Activated CD8-positive, alpha-beta T cell treated with anti-CD3 and anti-CD28 coated beads for 36 hours (primary cell): ENCODE data around the gene RXRB. TPM values are rescaled to one million over a fixed set of nuclear protein-coding genes. Genes with fewer than 3 reads are reported as not detected.
"Not testable (repeated sequence)": the region's sequence is repeated elsewhere in the genome, so short reads cannot be mapped to it uniquely, and the experiment has no call there.

Experiments
- ATAC-seq: fragments of 200-7000 bp; cut with Tn5 transposase; one replicate; pipeline ENCODE4 v1.10.0; 2021; ENCODE audit warnings: mild to moderate bottlenecking, moderate library complexity
- CTCF ChIA-PET: fragments of 350-600 bp; sonication (Branson Sonifier 250); formaldehyde crosslinking; loops from one replicate; lab custom pipeline; 2021; ENCODE audit warnings: antibody characterized with exemption; lab: Charles Lee
- POLR2A ChIA-PET: fragments of 350-600 bp; sonication (Branson Sonifier 250); formaldehyde crosslinking; loops from one replicate; lab custom pipeline; 2021; ENCODE audit warnings: antibody characterized with exemption; lab: Charles Lee
- DNase-seq: peaks from one replicate; pipeline ENCODE4 v3.0.0-alpha.2; 2020
- H3K27ac Mint-ChIP-seq: one replicate; pipeline ENCODE4 v1.8.0; 2021; ENCODE audit warnings: mild to moderate bottlenecking, mixed read lengths
- H3K27me3 Mint-ChIP-seq: one replicate; pipeline ENCODE4 v1.8.0; 2021; ENCODE audit warnings: mixed read lengths
- H3K36me3 Mint-ChIP-seq: one replicate; pipeline ENCODE4 v1.8.0; 2021; ENCODE audit warnings: low read depth, mixed read lengths
- H3K4me1 Mint-ChIP-seq: one replicate; pipeline ENCODE4 v1.8.0; 2021; ENCODE audit warnings: low read depth, mixed read lengths
- H3K4me3 Mint-ChIP-seq: one replicate; pipeline ENCODE4 v1.8.0; 2021; ENCODE audit warnings: mild to moderate bottlenecking, moderate library complexity, mixed read lengths
- H3K9me3 Mint-ChIP-seq: one replicate; pipeline ENCODE4 v1.8.0; 2021; ENCODE audit warnings: mixed read lengths
- intact Hi-C: fragments of 100-400 bp; cut with micrococcal nuclease; formaldehyde crosslinking; loops from one replicate; pipeline ENCODE4 v1.10.0; 2022
- total RNA-seq, 2 experiments: library from RNA; stranded (reverse); gene quantifications; one replicate each; pipeline ENCODE4 v1.2.3, GENCODE V29; 2021
- TF ChIP-seq, protein P1 (sequence below): fragments of 200-600 bp; IDR thresholded peaks from one replicate; pipeline ENCODE4 v1.8.0; 2022; ENCODE audit warnings: antibody characterized with exemption, mild to moderate bottlenecking

RXRB gene
- total RNA-seq, 2 experiments from 2014 or later = 41.2 to 41.9 TPM

DNA sequence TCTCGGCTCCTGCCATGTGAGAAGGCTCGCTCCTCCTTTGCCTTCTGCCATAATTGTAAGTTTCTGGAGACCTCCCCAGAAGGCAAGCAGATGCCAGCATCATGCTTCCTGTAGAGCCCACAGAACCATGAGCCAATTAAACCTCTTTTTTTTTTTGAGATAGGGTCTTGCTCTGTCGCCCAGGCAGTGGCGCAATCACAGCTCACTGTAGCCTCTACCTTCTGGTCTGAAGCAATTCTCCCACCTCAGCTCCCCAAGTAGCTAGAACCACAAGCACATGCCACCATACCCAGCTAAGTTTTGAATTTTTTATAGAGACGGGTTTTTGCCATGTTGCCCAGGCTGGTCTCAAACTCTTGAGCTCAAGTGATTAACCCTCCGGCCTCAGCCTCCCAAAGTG, 36.4 kb upstream of the RXRB start:
- intact Hi-C loops = no loop called here
- TF ChIP-seq, protein P1, sequence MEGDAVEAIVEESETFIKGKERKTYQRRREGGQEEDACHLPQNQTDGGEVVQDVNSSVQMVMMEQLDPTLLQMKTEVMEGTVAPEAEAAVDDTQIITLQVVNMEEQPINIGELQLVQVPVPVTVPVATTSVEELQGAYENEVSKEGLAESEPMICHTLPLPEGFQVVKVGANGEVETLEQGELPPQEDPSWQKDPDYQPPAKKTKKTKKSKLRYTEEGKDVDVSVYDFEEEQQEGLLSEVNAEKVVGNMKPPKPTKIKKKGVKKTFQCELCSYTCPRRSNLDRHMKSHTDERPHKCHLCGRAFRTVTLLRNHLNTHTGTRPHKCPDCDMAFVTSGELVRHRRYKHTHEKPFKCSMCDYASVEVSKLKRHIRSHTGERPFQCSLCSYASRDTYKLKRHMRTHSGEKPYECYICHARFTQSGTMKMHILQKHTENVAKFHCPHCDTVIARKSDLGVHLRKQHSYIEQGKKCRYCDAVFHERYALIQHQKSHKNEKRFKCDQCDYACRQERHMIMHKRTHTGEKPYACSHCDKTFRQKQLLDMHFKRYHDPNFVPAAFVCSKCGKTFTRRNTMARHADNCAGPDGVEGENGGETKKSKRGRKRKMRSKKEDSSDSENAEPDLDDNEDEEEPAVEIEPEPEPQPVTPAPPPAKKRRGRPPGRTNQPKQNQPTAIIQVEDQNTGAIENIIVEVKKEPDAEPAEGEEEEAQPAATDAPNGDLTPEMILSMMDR = no peak
- Mint-ChIP-seq H3K4me3 (no peak overlapping the region), H3K9me3 (no peaks in the 10 kb centered on the region), H3K27ac (no peak overlapping the region), H3K4me1 (peaks cover 8% of the 10 kb centered on the region), H3K36me3 (no peaks in the 10 kb centered on the region), H3K27me3 (peaks cover 12% of the 10 kb centered on the region)
- DNase-seq (no peak), ATAC-seq (no peak)
- ChIA-PET CTCF (interaction anchor here (1.1 to 2.9 kb wide), 2 partner anchors 12 to 112 kb away, joined by 3 to 10 read pairs; no protein-coding TSS in a partner anchor), POLR2A (interaction anchor here (1.5 kb wide), 1 partner anchor 11 kb away, joined by 3 read pairs; no protein-coding TSS in a partner anchor)

DNA sequence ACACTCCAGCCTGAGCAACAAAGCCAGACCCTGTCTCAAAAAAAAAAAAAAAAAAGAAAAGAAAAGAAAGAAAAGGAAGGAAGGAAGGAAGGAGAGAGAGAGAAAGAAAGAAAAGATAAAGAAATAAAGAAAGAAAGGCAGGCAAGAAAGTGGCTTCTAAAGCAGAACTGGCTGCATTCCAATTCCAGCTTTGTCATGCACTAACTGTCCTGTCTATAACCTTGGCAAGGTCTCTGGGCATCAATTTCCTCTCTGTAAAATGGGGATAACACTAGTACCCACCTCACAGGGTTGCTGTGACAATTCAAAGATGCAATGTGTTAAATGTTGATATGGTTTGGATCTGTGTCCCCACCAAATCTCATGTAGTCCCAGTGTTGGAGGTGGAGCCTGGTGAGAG, 35.9 kb upstream of the RXRB start:
- POLR2A ChIA-PET = interaction anchor here (1.0 to 1.5 kb wide), 2 partner anchors 10 to 12 kb away, joined by 3 to 4 read pairs; no protein-coding TSS in a partner anchor
- no peaks in the 10 kb centered on the region for H3K9me3 Mint-ChIP-seq

DNA sequence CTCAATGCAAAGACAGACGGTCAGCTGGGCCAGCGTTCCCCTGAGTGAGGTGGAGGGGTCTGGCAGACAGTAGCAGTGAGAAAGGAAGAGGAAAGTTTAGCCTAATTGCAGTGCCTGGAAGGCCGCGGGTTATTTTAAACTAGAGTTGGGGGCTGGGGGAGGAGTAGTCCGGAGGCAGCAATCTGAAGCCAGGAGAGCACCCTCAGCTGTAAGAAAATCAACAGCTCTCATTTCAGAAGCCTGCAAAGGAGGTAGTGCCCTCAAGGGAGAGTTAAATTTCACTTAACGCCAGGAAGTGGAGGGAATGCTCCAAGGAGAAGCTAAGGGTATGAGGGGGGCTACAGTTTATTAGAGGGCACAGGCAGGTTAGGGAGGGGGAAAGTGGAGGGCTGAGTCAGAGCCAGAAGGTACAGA, 34.8 kb upstream of the RXRB start:
- Mint-ChIP-seq H3K4me3 (no peak overlapping the region), H3K4me1 (peaks cover under 1% of the 10 kb centered on the region), H3K36me3 (no peaks in the 10 kb centered on the region), H3K9me3 (no peaks in the 10 kb centered on the region), H3K27ac (no peak overlapping the region), H3K27me3 (peaks cover 12% of the 10 kb centered on the region)
- CTCF ChIA-PET = interaction anchor here (0.9 to 2.9 kb wide), 3 partner anchors 8 to 74 kb away, joined by 3 to 10 read pairs (median 3); no protein-coding TSS in a partner anchor
- POLR2A ChIA-PET = interaction anchor here (1.0 kb wide), 1 partner anchor 11 kb away, joined by 4 read pairs; no protein-coding TSS in a partner anchor
- TF ChIP-seq, protein P1 = no peak
- intact Hi-C loops = no loop called here
- no peak for DNase-seq
- no peak for ATAC-seq

More for the DNA sequence above, 35.9 kb upstream of the RXRB start:
- intact Hi-C loops = no loop called here
- TF ChIP-seq, protein P1 = no peak
- Mint-ChIP-seq H3K4me1 (peaks cover 5% of the 10 kb centered on the region), H3K4me3 (no peak overlapping the region), H3K27ac (no peak overlapping the region), H3K27me3 (peaks cover 12% of the 10 kb centered on the region), H3K36me3 (no peaks in the 10 kb centered on the region)
- CTCF ChIA-PET = interaction anchor here (1.1 to 2.9 kb wide), 3 partner anchors 12 to 111 kb away, joined by 3 to 10 read pairs (median 3); no protein-coding TSS in a partner anchor
- DNase-seq = no peak
- no peak for ATAC-seq

DNA sequence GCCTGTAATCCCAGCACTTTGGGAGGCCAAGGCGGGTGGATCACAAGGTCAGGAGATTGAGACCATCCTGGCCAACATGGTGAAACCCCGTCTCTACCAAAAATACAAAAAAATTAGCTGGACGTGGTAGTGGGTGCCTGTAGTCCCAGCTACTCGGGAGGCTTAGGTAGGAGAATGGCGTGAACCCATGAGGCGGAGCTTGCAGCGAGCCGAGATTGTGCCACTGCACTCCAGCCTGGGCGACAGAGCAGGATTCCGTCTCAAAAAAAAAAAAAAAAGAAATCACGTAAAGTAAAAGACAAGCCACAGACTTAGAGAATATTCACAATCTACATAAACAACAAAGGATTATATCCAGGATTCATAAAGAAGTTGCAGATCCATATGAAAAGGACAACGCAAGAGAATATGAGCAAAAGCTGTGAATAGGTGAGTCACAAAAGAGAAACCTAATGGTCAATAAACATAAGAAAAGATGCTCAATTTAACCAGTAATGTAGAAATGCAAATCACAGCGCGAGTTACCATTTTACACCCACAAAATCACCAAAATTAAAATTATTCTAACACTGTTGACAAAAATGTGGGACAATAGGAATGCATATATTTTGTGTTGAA, 26.1 kb upstream of the RXRB start:
- DNase-seq, H3K36me3 Mint-ChIP-seq, H3K27me3 Mint-ChIP-seq, H3K27ac Mint-ChIP-seq, intact Hi-C loops, H3K4me3 Mint-ChIP-seq, H3K9me3 Mint-ChIP-seq, H3K4me1 Mint-ChIP-seq, ATAC-seq, POLR2A ChIA-PET: not testable (repeated sequence)
- CTCF ChIA-PET = interaction anchor here (0.7 to 1.1 kb wide), 3 partner anchors 8 to 151 kb away, joined by 3 read pairs; partner anchors contain the start of gene HLA-DPB1

DNA sequence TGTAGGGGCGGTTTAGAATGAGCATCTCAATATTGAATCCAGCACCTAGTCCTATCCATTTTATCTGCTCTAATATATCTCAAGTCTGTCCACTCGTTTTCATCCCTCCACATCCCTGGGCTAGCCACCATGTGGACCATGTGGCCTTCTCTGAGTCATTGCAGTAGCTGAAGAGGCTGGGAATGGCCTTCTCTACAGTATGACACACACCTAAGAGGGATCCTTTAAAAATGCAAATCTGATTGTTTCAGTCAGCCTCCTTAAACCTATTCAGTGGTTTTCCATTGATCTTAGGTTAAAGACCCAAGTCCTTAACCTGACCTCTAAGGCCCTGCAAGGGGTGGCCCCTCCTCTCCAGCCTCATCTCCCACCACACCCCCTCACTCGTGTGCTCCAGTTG, 17.2 kb upstream of the RXRB start:
- TF ChIP-seq, protein P1 = no peak
- DNase-seq = no peak
- Mint-ChIP-seq H3K4me1 (peaks cover 47% of the 10 kb centered on the region), H3K27me3 (peaks cover 1% of the 10 kb centered on the region), H3K4me3 (no peak overlapping the region), H3K9me3 (no peaks in the 10 kb centered on the region), H3K27ac (no peak overlapping the region), H3K36me3 (no peaks in the 10 kb centered on the region)
- CTCF ChIA-PET = interaction anchor here (1.2 kb wide), 1 partner anchor 56 kb away, joined by 5 read pairs; no protein-coding TSS in a partner anchor
- POLR2A ChIA-PET = interaction anchor here (2.6 kb wide), 1 partner anchor 31 kb away, joined by 8 read pairs; no protein-coding TSS in a partner anchor
- ATAC-seq = no peak
- intact Hi-C loops = no loop called here
